SKM-1 treated with dmso at 0.1 percent for 144 hours (cell line): ENCODE data around the gene DUSP12.
A peak's percentile ranks its signal among the peaks of the same experiment; 100 is the strongest.
"Not testable (repeated sequence)": the region's sequence is repeated elsewhere in the genome, so short reads cannot be mapped to it uniquely, and the experiment has no call there.

ENCODE experiments used
- DNase-seq: peaks from one replicate; lab custom pipeline; 2025; ENCODE audit not compliant: unreplicated experiment; lab: John Stamatoyannopoulos, UW

The DUSP12 gene

DNA sequence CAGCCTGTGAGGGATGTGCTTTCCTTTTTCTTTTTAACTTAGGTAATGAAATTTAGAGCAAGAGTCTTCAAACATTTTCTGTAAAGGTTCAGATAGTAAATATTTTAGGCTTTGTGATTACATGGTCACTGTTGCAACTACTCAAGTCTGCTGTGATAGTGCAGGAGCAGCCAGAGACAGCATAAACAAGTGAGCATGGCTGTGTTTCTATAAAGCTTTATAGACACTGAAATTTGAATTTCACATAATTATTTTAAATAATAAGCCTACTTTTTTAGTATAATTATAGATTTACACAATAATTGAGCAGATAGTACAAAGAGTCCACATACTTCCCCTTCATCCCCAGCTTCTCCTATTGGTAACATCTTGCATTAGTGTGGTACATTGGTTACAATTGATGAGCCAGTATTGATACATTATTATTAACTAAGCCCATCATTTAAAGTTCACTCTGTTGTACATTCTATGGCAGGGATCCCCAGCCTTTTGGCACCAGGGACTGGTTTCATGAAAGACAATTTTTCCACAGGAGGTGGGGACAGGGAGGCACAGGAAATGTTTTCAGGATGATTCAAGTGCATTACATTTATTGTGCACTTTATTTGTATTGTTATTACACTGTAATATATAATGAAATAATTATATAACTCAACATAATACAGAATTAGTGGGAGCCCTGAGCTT is 19.5 kb downstream of the DUSP12 start:
- DNase-seq, result no peak

DNA sequence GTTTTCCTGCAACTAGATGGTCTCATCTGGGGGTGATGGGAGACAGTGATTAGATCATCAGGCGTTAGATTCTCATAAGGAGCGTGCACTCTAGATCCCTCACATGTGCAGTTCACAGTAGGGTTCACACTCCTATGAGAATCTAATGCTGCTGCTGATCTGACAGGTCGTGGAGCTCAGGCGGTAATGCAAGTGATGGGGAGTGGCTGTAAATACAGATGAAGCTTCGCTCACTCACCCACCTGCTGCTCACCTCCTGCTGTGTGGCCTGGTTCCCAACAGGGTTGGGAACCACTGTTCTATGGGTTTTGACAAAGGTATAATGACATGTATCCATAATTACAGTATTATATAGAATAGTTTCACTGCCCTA is 20.1 kb downstream of the DUSP12 start:
- DNase-seq, result not testable (repeated sequence)

DNA sequence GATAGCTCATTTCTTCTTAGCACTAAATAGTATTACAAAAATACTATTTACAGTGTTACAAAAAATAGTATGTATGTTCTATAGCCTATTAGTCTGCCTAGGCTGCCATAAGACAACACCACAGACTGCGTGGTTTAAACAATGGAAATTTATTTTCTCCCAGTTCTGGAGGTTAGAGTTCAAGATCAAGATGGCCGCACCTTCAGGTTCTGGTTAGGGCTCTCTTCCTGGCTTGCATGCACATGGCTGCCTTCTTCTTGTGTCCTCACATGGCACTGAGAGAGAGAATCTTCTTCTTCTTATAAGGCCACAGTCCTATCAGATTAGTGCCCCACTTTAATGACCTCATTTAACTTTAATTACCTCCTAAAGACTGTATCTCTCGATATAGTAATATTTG is 20.7 kb downstream of the DUSP12 start:
- no peak for DNase-seq

GRCh38 chr1:161771161-161771560 is 21.6 kb downstream of the DUSP12 start:
- no peak for DNase-seq

DNA sequence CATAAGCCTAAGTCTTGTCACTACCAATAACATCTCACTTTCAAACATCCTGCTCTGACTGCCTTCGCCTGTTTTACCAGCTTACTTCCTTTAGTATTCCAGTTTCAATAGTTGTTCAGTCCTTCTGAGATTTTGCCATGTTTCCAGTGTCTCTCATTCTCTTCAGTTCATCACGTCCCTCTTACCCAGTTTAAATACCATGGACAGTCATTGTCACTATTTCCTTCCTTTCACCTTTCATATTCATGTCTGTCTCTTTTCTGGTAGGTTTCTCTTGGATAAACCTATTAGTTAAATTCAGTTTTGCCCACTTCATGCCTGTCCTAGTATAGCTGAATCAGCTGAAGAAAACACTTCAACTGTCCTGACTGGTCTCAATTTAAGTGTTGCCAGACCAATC is 22.4 kb downstream of the DUSP12 start:
- DNase-seq, result no peak

DNA sequence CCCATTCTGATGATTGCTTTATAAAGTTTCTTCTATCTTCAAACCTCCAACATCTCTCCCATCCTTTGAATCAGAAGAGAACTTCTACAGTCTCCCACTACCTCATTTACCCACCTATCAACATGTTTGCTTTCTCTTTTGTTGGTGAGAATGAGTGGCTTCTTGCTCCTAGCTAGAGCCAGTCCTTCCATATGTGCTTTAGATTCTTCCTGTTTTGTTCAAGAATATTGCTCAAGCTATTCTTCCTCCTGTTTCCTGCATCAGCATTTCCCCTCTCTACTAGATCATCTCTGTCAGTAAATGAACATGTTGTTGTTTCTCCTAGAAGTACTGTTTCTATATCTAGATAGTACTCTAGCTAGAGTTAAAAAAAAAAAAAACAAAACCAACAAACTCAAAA is 22.8 kb downstream of the DUSP12 start:
- DNase-seq, result peak; percentile 85

- no peak for DNase-seq
Measured at GRCh38 chr1:161773791-161774190, 24.2 kb downstream of the DUSP12 start.

GRCh38 chr1:161777261-161777660 is 27.7 kb downstream of the DUSP12 start:
- DNase-seq, result no peak

GRCh38 chr1:161778522-161778921 is 28.9 kb downstream of the DUSP12 start:
- no peak for DNase-seq

DNA sequence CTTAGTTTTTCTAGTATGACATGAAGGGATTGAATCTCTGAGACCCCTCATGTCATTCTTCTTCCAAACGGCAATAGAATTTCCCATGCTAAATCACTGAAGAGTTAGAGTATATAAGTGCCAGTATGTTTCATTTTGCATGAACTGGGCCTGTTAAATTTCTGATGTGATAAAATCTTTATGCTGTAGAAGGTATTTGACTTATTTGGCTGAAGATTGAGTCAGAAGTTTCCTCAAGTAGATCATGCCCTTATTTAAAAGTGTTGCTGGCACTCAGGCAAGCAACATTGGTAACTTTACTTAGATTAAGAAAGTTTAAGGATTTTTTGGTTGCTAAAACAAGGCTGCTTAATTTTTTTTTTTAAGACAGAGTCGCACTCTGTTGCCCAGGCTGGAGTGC is 29.8 kb downstream of the DUSP12 start:
- DNase-seq, result no peak

GRCh38 chr1:161781995-161782394 is 32.4 kb downstream of the DUSP12 start:
- DNase-seq, result no peak

GRCh38 chr1:161782886-161783285 is 33.3 kb downstream of the DUSP12 start:
- DNase-seq, result no peak

- no peak for DNase-seq
Measured at GRCh38 chr1:161784968-161785367, 35.4 kb downstream of the DUSP12 start.

- DNase-seq, result no peak
Measured at GRCh38 chr1:161787355-161787754, 37.8 kb downstream of the DUSP12 start.

- no peak for DNase-seq
Measured at GRCh38 chr1:161790587-161791317, 41.2 kb downstream of the DUSP12 start.

GRCh38 chr1:161791904-161792655 is 42.5 kb downstream of the DUSP12 start:
- DNase-seq, result no peak

- DNase-seq, result peak; percentile 51
Measured at GRCh38 chr1:161792740-161793139, 43.2 kb downstream of the DUSP12 start.

DNA sequence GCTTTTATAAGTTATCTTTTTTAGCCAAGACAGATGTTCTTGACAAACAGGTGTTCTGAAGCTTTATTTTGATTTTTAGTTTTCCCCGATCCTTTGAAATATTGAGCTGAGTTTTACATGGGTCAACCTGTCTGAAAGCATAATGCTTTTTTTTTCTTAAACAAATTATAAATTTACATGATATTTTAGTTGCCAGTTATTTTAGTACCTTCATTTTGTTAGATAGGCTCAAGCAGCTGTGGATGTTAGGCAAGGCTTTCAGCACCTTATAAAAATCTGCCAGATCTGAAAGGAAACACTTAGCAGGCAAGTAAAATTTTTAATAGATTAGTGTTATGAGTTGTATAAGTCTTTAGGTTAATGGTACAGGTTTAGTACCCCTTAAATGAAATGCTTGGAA is 50.2 kb downstream of the DUSP12 start:
- DNase-seq, result no peak

DNA sequence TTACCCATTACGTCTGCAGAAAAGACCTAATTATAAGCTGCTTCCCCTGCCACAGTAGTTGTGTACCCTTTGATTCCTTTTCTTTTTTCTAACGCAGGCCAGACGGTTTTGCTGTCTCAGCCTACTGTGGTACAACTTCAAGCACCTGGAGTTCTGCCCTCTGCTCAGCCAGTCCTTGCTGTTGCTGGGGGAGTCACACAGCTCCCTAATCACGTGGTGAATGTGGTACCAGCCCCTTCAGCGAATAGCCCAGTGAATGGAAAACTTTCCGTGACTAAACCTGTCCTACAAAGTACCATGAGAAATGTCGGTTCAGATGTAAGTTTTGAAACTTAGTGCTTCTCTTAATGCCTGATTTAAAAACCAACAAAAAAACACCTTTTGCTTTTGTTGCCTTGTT is 52.4 kb downstream of the DUSP12 start:
- DNase-seq, result no peak

GRCh38 chr1:161803181-161803580 is 53.6 kb downstream of the DUSP12 start:
- no peak for DNase-seq

DNA sequence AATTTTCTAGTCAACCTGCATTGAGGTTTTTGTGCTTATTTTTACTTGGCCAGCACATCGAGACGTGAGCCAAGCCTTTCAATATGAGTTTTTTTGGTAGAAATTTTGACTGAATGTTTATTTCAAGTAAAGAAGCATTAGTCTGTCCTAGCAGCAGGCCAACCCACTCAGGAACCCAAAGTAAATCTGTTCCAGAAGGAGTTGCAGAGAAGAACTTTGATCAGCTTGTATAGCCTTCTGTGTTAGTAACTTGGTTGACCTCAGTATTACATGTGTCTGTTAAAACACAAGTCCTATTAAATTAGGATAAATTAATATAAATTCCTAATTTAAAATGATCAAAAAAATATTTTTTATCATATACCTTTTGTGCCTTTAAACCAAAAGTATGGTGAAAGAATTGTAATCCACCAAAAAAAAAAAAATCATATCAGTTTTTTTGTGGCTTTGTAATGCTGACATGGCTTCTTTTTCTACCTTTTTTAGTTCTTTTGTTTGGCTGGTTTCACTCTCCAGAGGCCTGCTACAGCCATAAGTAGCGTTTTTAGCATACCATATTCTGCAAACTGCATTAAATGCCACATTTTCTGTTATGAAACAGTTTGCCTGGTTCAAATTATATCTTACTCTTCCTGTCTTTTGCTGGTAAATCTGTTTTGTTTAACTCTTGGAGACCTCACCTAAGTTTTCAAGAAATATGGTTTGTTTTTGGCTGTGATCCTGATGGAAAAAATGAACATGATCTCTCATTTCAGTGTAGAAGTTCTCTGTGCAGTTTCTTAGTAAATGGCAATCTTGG is 56.0 kb downstream of the DUSP12 start:
- no peak for DNase-seq
